Stimulated activated CD8-positive, alpha-beta memory T cell treated with anti-CD3 and anti-CD28 coated beads, Interleukin-12 subunit alpha, Interleukin-12 subunit beta, amount 100 ng/mL, for 1 hour (primary cell): ENCODE results near the gene SGIP1.

Source experiments
- DNase-seq: peaks from one replicate; pipeline ENCODE4 v3.0.0-alpha.2; 2020; ENCODE audit warnings: low read depth

The SGIP1 gene

DNA sequence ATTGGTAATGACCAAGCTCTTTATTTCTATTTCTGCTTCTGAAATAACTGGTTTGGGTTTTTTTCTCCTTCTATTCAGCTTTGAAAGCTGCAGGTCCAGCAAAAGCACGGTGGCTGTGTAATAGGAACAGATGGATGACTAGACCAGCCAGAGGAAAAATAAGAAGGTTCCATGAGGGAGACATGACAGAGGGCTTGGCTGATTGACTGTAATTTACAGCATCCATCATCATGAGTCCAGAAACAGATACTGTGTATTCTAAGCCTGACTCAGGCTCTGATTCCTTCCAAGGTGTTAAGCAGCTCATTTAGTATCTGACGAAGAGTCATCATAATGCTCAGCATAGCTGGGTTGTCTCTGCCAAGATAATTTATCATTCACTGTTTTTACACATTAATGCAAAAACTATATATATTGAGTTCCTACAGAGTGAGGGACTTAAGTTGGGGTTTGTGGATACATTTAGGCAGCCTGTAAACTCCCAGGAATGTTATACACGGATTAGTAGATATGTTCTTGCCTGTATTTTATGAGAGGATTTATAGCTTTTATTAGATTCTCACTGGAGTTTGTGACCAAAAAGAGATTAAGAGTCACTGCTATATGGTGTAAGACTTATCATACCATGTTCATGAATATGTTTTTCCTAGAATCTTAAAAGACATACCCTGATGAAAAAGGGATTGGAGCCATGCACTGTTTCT lies 72.6 kb downstream of the SGIP1 start:
- DNase-seq, result no peak

GRCh38 chr1:66607458-66607857 lies 73.5 kb downstream of the SGIP1 start:
- DNase-seq, result no peak

DNA sequence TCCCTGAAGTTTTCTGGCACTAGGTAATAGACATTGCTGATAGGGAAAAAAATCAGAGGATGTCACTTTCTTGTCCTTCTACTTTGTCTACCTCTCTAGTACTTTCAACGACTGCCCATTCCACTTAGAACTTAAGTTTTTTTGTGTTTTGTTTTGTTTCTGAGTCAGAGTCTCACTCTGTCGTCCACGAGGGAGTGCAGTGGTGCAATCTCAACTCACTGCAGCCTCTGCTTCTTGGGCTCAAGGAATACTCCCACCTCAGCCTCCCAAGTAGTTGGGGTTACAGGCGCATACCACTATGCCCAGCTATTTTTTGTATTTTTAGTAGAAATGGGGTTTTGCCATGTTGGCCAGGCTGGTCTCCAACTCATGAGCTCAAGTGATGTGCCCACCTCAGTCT lies 79.2 kb downstream of the SGIP1 start:
- DNase-seq, result no peak

GRCh38 chr1:66617362-66618184 lies 83.6 kb downstream of the SGIP1 start:
- no peak for DNase-seq

- no peak for DNase-seq
Observed at GRCh38 chr1:66618390-66618789, 84.4 kb downstream of the SGIP1 start.

DNA sequence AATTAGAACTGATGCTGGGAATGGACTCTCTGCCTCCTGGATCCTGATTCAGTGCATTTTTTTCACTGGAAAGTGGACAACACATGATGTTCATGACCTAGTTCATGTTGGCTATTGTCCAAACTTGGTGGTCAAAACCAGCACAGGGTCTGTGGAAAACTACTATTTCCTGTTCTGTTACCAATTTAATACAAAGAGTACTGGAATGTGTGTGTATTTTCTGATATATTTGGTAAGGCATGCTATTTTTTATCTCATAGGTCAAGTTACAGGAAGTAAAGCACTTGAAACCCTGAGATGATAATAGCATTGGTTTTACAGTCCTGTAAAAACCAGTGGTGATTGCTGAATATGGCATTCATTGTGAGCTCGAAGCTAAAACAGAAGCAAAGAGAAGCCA lies 89.9 kb downstream of the SGIP1 start:
- DNase-seq, result no peak

GRCh38 chr1:66624412-66625060 lies 90.6 kb downstream of the SGIP1 start:
- no peak for DNase-seq

- DNase-seq, result no peak
Observed at GRCh38 chr1:66626261-66626660, 92.3 kb downstream of the SGIP1 start.

- DNase-seq, result no peak
Observed at GRCh38 chr1:66628926-66629325, 95.0 kb downstream of the SGIP1 start.

DNA sequence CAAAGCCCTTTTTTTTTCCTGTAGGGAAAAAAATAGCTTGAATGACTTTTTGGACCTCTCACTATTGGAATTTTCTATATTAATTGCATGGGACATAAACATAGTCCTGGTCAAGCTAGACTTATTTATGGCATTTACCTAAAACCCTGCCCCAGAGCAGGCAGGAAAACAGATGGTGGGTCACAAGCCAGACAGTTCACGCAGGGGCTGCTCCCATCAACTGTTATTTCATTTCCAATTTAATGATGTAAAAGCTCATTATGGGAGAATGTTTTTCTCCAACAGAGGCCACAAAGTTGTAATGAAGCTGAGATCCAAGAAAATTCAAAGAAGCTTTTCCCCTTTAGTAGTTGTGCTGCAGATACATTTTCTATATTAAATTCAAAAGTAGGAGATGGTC lies 99.2 kb downstream of the SGIP1 start:
- no peak for DNase-seq

- no peak for DNase-seq
Observed at GRCh38 chr1:66637146-66637545, 103.2 kb downstream of the SGIP1 start.

- no peak for DNase-seq
Observed at GRCh38 chr1:66641891-66642473, 108.0 kb downstream of the SGIP1 start.

DNA sequence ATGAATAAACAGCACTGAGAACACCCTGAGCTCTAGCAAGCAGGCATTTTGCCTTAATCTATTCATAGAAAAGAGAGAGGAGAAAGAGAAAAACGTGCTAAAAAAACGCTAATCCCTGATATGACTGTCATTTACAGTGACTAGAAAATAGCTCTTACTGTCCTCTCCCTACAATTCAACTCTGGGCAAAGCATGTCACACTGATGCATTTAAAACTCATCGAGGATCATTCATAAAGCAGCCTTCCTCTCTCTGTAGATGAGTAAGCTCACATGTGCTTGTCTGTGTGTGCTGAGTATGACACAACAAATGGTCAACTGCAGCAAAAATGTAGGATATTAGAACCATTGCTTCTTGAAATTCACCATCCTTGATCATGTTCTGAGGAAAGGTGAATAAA lies 109.0 kb downstream of the SGIP1 start:
- DNase-seq, result no peak

- DNase-seq, result no peak
Observed at GRCh38 chr1:66644331-66644730, 110.4 kb downstream of the SGIP1 start.

DNA sequence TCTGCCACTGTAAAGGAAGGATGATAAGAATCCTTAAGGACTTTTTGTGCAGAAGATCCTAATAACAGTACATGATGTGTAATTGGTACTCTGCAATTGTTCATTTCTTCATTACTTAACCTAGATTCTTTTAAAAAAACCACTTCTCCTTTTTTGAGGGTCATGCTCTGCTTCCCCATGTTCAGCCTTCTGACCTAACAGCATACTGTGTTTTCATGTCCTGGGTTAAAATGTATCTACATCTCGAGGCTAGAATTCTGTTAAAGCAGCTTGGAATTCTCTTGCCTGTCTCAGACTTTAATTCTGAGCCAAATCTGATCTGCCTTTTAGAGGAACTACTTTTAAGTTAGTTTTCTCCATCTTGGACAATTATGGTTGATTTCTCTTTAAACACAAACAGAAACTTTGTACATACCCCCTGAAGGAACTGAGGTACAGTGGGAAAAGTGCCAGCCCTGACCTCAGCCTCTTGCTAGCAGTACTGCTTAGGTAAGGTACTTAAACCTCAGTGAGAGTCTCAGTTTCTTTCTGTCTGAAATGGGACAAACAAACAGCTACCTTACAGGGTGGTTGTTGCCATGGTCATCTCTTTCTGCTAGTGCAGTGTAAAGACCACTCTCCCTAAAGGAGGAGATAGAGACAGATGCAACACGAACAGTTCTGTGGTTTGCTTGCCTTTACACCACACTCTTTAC lies 115.1 kb downstream of the SGIP1 start:
- no peak for DNase-seq

- DNase-seq, result no peak
Observed at GRCh38 chr1:66652556-66652955, 118.6 kb downstream of the SGIP1 start.

GRCh38 chr1:66654643-66655042 lies 120.7 kb downstream of the SGIP1 start:
- no peak for DNase-seq

DNA sequence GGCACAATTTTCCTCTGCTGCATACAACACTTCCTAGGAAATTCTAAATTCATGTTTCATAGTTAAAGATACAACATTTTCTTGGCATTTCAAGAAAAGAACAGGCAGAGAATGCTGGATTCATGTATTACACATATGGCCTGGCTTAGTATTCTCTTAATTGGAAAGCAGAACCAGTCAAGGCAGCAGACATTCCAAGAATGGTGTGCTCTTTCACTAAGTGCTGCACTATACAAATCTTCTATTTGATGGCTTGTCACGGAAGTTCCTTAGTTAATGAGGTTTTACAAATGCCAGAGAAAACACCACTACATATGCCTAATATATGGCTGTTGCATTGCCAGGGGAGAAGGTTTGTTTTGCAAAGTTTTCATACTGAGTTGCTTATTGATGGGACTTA lies 137.5 kb downstream of the SGIP1 start:
- DNase-seq, result no peak

DNA sequence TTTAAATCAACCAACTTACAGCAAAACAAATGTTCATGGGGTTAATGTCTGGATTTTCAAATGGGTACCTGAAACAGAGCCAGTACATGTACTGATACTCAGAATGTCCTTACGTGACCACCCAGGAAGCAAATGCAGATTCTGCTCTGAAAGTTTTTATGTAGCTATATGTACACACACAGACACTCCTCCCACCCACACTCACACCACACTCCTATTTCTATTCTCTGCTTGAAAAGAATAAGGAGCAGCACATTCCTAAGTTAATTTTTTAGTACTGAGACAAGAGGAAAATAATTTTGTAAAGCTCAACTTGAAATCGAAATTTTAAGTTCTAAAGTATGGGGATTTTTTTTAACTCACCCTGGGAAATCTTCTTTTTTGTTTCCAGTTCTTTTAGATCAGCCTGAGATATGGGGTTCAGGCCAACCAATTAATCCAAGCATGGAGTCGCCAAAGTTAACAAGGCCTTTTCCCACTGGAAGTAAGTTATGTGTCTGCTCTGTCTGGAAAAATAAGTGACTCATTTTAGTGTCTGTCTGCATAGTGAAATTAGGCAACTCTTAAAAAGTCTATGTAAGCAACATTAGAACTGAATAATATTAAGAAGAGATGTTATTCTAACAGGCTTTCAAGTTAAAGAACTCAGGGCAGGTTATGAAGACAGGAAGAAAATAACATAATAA lies 142.8 kb downstream of the SGIP1 start:
- DNase-seq, result no peak

DNA sequence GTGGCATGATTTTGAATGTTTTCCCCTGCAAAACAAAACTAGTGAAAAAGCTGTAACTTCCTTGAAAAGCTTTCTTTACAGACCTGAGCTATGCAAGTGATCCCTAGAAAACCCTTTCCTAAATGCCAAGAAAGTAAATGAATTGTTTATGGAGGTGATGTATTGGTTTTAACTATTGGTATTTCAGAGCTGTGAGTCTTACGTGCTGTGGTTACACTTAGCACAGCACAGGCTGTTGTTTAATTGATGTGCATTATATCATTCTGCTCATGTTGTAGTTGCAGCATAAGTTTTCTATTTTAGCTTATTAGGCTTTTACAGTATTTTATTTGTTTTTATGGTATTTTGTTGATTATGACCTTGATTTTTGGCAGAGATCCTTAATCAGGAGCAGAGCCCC lies 144.2 kb downstream of the SGIP1 start:
- no peak for DNase-seq

GRCh38 chr1:66679140-66679539 lies 145.2 kb downstream of the SGIP1 start:
- DNase-seq, result no peak

DNA sequence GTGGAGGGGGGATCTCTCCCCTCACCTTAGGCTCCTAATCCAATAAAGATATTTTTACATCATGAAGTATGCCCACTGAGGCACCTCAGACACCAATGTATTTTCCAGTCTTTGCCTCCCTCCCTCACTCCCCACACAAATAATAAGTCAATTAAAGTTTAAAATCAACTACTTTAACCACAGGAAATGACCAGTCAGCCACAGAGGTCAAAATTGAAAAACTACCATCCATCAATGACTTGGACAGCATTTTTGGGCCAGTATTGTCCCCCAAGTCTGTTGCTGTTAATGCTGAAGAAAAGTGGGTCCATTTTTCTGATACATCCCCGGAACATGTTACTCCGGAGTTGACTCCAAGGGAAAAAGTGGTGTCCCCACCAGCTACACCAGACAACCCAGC lies 147.7 kb downstream of the SGIP1 start:
- no peak for DNase-seq
